VCaP (cell line): ENCODE measurements around the gene ETV7.

Source experiments
- H3K27ac ChIP-seq: fragments of 450-650 bp; 2 replicates; pipeline ENCODE4 v1.5.1; 2017
- TF ChIP-seq, protein P1 (sequence below): fragments of 450-650 bp; conservative IDR thresholded peaks from 2 replicates; pipeline ENCODE4 v1.5.1; 2017; ENCODE audit warnings: mild to moderate bottlenecking, moderate library complexity

ETV7 gene

DNA sequence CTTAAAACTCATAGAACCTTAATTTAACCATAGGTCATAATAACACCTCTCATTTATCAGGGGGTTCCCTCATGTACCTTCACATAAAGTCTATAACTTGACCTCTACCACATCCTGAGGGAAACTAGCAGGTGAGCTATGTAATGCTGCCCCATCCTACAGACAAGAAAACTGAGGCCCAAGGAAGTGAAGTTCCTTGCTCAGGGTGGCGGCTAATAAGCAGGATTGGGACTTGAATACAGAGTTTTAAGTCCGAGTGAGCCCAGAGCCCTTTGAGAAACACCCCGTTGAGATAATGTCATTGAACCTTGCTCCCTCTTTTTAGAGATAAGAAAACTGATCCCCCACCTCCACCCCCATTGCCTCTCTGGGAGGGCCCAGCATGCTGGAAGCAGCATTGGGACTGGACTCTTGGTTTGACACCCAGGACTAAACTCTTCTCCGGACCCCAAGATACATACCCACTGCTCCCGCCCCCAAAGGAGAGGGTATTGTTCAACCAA lies 51.2 kb downstream of the ETV7 start:
- peak overlapping the region; percentile 72; the same call in 1 of the 2 replicates for H3K27ac ChIP-seq
- TF ChIP-seq, protein P1, sequence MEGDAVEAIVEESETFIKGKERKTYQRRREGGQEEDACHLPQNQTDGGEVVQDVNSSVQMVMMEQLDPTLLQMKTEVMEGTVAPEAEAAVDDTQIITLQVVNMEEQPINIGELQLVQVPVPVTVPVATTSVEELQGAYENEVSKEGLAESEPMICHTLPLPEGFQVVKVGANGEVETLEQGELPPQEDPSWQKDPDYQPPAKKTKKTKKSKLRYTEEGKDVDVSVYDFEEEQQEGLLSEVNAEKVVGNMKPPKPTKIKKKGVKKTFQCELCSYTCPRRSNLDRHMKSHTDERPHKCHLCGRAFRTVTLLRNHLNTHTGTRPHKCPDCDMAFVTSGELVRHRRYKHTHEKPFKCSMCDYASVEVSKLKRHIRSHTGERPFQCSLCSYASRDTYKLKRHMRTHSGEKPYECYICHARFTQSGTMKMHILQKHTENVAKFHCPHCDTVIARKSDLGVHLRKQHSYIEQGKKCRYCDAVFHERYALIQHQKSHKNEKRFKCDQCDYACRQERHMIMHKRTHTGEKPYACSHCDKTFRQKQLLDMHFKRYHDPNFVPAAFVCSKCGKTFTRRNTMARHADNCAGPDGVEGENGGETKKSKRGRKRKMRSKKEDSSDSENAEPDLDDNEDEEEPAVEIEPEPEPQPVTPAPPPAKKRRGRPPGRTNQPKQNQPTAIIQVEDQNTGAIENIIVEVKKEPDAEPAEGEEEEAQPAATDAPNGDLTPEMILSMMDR, result no peak

- TF ChIP-seq, protein P1, result no peak
- H3K27ac ChIP-seq, result peak overlapping the region; percentile 72
Observed at GRCh38 chr6:36335465-36336207, 51.8 kb downstream of the ETV7 start.

DNA sequence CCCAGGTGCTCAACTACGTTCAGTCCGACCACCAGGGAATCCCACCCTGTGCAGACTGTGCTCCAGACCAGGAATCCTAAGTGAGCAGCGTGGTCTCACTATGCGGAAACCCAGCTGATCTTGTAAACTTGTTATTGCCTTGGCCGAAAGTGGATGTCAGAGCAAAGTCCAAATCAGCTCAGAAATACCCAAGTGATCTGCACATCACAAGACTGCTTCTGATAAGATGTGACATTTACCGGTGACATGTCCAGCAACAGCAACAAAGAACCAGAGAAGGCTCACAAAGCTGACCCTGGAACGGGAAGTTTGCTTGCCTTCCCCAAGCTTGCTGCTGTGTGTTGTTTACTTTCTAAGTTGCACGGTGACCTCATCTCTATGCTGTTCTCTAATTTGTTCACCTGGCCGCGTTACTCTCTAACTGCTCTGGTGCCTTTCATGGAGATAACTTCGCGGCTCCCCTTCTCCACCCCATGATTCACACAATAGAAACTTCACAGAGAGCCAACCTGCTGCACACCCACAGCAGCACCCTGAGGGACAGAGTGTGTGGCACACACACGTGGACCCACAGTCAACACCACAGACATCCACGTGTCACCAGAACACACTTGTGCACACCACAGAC lies 52.5 kb downstream of the ETV7 start:
- TF ChIP-seq, protein P1, result no peak
- peak overlapping the region; percentile 72 for H3K27ac ChIP-seq

DNA sequence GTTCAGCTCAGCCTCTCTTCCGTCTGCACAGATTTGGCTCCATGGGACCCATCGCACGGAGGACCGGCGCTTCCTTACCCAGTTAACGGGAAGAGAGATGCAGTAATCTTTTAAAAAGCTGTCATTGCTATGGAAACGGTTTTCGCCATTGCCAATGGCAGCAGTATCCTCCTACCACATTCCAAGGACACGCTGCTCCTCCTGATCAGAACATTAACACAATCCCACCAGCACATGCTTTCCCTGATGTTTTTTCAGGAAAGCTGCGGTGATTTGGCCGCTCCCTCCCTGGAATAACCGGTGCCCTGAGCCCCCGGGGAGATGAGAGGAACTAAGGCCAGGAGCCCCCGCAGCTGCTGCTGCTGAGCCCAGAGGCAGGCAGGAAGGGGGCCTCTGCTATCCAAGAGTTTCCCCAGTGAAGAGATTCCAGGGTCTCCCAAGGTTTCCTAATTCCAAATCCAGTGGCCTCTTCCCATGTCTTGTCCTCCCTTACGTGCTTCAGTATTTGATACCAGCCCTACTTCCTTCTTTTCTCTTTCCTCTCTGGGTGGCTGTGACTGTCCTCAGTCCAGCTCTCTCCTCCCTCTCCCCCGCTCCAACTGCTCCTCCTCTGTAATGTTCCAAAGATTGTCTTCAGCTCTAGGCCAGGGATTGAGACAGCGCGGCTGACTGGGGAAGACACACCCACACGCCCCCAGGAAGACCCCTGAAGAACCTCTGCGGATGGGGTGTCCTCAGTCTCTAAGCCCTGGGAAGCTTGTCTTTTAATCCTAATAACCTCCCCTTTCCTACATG lies 53.3 kb downstream of the ETV7 start:
- TF ChIP-seq, protein P1, result no peak
- peak overlapping the region; percentile 72 for H3K27ac ChIP-seq

GRCh38 chr6:36333171-36333895 lies 54.1 kb downstream of the ETV7 start:
- TF ChIP-seq, protein P1, result no peak
- no peak overlapping the region for H3K27ac ChIP-seq

GRCh38 chr6:36331381-36331780 lies 56.1 kb downstream of the ETV7 start:
- TF ChIP-seq, protein P1, result no peak
- no peak overlapping the region for H3K27ac ChIP-seq
